Heart left ventricle (tissue), 13 donors: ENCODE data around the gene CNOT1.

Experiments
- CTCF ChIP-seq, 12 donors: fragments of 200-600 bp; sonication (generic) in 4 of 12; IDR thresholded peaks; one replicate each; pipeline versions ENCODE4 v1.5.0 to v1.8.0; 2018 to 2022; ENCODE audit warnings: antibody characterized with exemption in 12 of 12, mild to moderate bottlenecking in 5 of 12
- POLR2A ChIP-seq, 2 donors: fragments of 450-650 bp; IDR thresholded peaks; one replicate each; pipeline ENCODE4 v1.6.1; 2017; ENCODE audit warnings: antibody characterized with exemption in 2 of 2, mild to moderate bottlenecking in 2 of 2, moderate library complexity in 2 of 2
- donor health status: ischemic (EF 13 %, LVEDD 7.1; RV severe dilation, severe dysfunction).
- donor health status: DM: no; HTN: yes; CAD: no.
- donor health status: DM: no; HTN: no; CAD: no.
- donor health status: ischemic (EF 25% LVEDD 6.9; RV normal size, moderate dysfunction).
- donor health status: ischemic (EF 25% LVEDD 5.7; RV mildly dilated, moderate dysfunction).
- donor health status: ischemic (EF 35%, LVEDD 5.7; RV mildly dilated, moderate dysfunction).
- donor health status: nonischemic (EF 11% LVEDD 7.7; RV severe dilation, severe dysfunction).
- donor health status: DM: yes; HTN: yes; CAD: no.
- donor health status: PGD.
- donor health status: ischemic (EF 29% LVEDD 5.4; RV normal size, mild dysfunction).
- donor health status: nonischemic (EF 23%, LVEDD 6.1; RV moderate dilation, normal function).

GRCh38 chr16:58678716-58679115 is 49.1 kb upstream of the CNOT1 start:
- peak in 11 of 12 donors; percentile 13 to 62 (median 51) for TF ChIP-seq CTCF (IDR thresholded peaks at IDR 0.05)
- TF ChIP-seq POLR2A (IDR thresholded peaks at IDR 0.05): no peak
